DOHH2 (cell line): ENCODE data around the gene SLC17A8.

Source experiments
- CTCF ChIP-seq: fragments of 200-600 bp; sonication (generic); IDR thresholded peaks from one replicate; pipeline ENCODE4 v1.5.1; 2014; ENCODE audit warnings: antibody characterized with exemption, mild to moderate bottlenecking, low read depth, low read length; ENCODE audit not compliant: poor library complexity, severe bottlenecking
- EZH2phosphoT487 ChIP-seq: fragments of 200-600 bp; sonication (generic); IDR thresholded peaks from 2 replicates; pipeline ENCODE4 v1.6.1; 2017; ENCODE audit warnings: borderline replicate concordance, mild to moderate bottlenecking, antibody characterized with exemption, low read length, moderate library complexity, mixed read lengths

- no peak for TF ChIP-seq CTCF
- TF ChIP-seq EZH2phosphoT487, result no peak
These were observed 86.6 kb downstream of the SLC17A8 start for GRCh38 chr12:100443434-100443833.
